Measurements from ENCODE around the gene GPR137B.

- TF ChIP-seq CTCF (IDR thresholded peaks at IDR 0.05): no peak
- TF ChIP-seq ZFX (IDR thresholded peaks at IDR 0.05; ENCODE audit: borderline replicate concordance): no peak
Observed at GRCh38 chr1:236113324-236114032, 28.9 kb upstream of the GPR137B start.
